ENCODE data around the gene TLK1. TPM values are rescaled to one million over a fixed set of nuclear protein-coding genes. Genes with fewer than 3 reads are reported as not detected.
A peak's percentile ranks its signal among the peaks of the same experiment; 100 is the strongest.

The TLK1 gene
- total and polyA plus RNA-seq, 4 experiments from 2014 or later, result 19.2 to 152 (median 95.9) TPM

- H3K27me3 Mint-ChIP-seq, result peaks cover 0 to 1% of the 10 kb centered on the region in 2 donors
- H3K27ac Mint-ChIP-seq, result peak overlapping the region in 3 of 7 donors; percentile 8 to 64 (median 25)
- ChIA-PET CTCF (ENCODE audit: partially characterized antibody) (interaction anchor here (1.0 to 2.0 kb wide), 5 partner anchors 9 to 432 kb away, joined by 3 to 8 read pairs (median 4); partner anchors contain the start of gene GORASP2), POLR2A (ENCODE audit: partially characterized antibody) (interaction anchor here (1.0 to 1.4 kb wide), 2 partner anchors 175 to 265 kb away, joined by 3 read pairs; no protein-coding TSS in a partner anchor)
- intact Hi-C loops (cut with micrococcal nuclease), result no loop called here
- no peaks in the 10 kb centered on the region for H3K36me3 ChIP-seq (ENCODE audit: insufficient read depth, low read length)
- DNase-seq, result no peak
- no peaks in the 10 kb centered on the region for H3K4me1 ChIP-seq (ENCODE audit: insufficient read depth, low read length)
- H3K4me3 Mint-ChIP-seq, result no peak overlapping the region
- H3K9me3 Mint-ChIP-seq, result peaks cover 0 to 1% (median 0%) of the 10 kb centered on the region in 8 donors
- no peak overlapping the region for H3K4me3 ChIP-seq (ENCODE audit: low read length in 2 of 2)
- H3K27ac ChIP-seq (ENCODE audit: low read depth, low read length), result no peak overlapping the region
- peaks cover 3 to 4% of the 10 kb centered on the region in 2 donors for H3K36me3 Mint-ChIP-seq
- H3K4me1 Mint-ChIP-seq, result peaks cover 0 to 6% (median 2%) of the 10 kb centered on the region in 4 donors
- no peaks in the 10 kb centered on the region for H3K27me3 ChIP-seq (ENCODE audit: insufficient read depth, low read length)
- H3K9me3 ChIP-seq (ENCODE audit: control insufficient read depth in 1 of 2, low read length in 2 of 2), result no peaks in the 10 kb centered on the region
These were observed 176.6 kb downstream of the TLK1 start for GRCh38 chr2:170984079-170984478.

GRCh38 chr2:170975943-170976270, 184.8 kb downstream of the TLK1 start:
- Histone ChIP-seq H3K27me3 (ENCODE audit: insufficient read depth, low read length) (no peaks in the 10 kb centered on the region), H3K9me3 (ENCODE audit: control insufficient read depth in 1 of 2, low read length in 2 of 2) (no peaks in the 10 kb centered on the region), H3K4me1 (ENCODE audit: insufficient read depth, low read length) (peaks cover 14% of the 10 kb centered on the region), H3K4me3 (ENCODE audit: low read length in 2 of 2) (no peak overlapping the region), H3K36me3 (ENCODE audit: insufficient read depth, low read length) (no peaks in the 10 kb centered on the region), H3K27ac (ENCODE audit: low read depth, low read length) (no peak overlapping the region)
- peak overlapping the region in 1 of 7 donors; percentile 63 for H3K27ac Mint-ChIP-seq
- intact Hi-C loops (cut with micrococcal nuclease), result no loop called here
- no peak for DNase-seq
- peaks cover 0 to under 1% (median 0%) of the 10 kb centered on the region in 8 donors for H3K9me3 Mint-ChIP-seq
- peaks cover 0 to 1% of the 10 kb centered on the region in 2 donors for H3K27me3 Mint-ChIP-seq
- ChIA-PET CTCF (ENCODE audit: partially characterized antibody) (interaction anchor here (1.7 to 7.5 kb wide), 4 partner anchors 18 to 440 kb away, joined by 4 to 135 read pairs (median 14); no protein-coding TSS in a partner anchor), POLR2A (ENCODE audit: partially characterized antibody) (interaction anchor here (1.1 to 5.3 kb wide), 2 partner anchors 112 to 184 kb away, joined by 3 to 32 read pairs; partner anchors contain the start of gene TLK1)
- H3K4me1 Mint-ChIP-seq, result peaks cover 7 to 16% (median 10%) of the 10 kb centered on the region in 4 donors
- H3K4me3 Mint-ChIP-seq, result no peak overlapping the region
- H3K36me3 Mint-ChIP-seq, result no peaks in the 10 kb centered on the region

GRCh38 chr2:170975127-170975942, 185.4 kb downstream of the TLK1 start:
- no peaks in the 10 kb centered on the region for H3K36me3 ChIP-seq (ENCODE audit: insufficient read depth, low read length)
- no peaks in the 10 kb centered on the region for H3K27me3 ChIP-seq (ENCODE audit: insufficient read depth, low read length)
- ChIA-PET POLR2A (ENCODE audit: partially characterized antibody) (interaction anchor here (1.0 to 5.3 kb wide), 5 partner anchors 42 to 441 kb away, joined by 3 to 32 read pairs (median 4); partner anchors contain the start of genes GORASP2 and TLK1), CTCF (ENCODE audit: partially characterized antibody) (interaction anchor here (1.0 to 7.5 kb wide), 7 partner anchors 9 to 440 kb away, joined by 3 to 135 read pairs (median 5); partner anchors contain the start of gene GORASP2)
- H3K36me3 Mint-ChIP-seq, result no peaks in the 10 kb centered on the region
- no peaks in the 10 kb centered on the region for H3K9me3 Mint-ChIP-seq
- H3K9me3 ChIP-seq (ENCODE audit: control insufficient read depth in 1 of 2, low read length in 2 of 2), result no peaks in the 10 kb centered on the region
- H3K4me3 Mint-ChIP-seq, result peak overlapping the region in 3 of 8 donors; percentile 27 to 82 (median 36)
- no peak overlapping the region for H3K4me3 ChIP-seq (ENCODE audit: low read length in 2 of 2)
- peaks cover 14% of the 10 kb centered on the region for H3K4me1 ChIP-seq (ENCODE audit: insufficient read depth, low read length)
- peak overlapping the region in 3 of 7 donors; percentile 32 to 76 (median 63) for H3K27ac Mint-ChIP-seq
- no peak for DNase-seq
- H3K27ac ChIP-seq (ENCODE audit: low read depth, low read length), result no peak overlapping the region
- H3K27me3 Mint-ChIP-seq, result peaks cover 0 to 1% of the 10 kb centered on the region in 2 donors
- H3K4me1 Mint-ChIP-seq, result peaks cover 7 to 16% (median 10%) of the 10 kb centered on the region in 4 donors
- intact Hi-C loops (cut with micrococcal nuclease), result no loop called here

GRCh38 chr2:170974304-170974993, 186.2 kb downstream of the TLK1 start:
- Mint-ChIP-seq H3K27me3 (no peaks in the 10 kb centered on the region), H3K27ac (peak overlapping the region; percentile 25 to 87 (median 54)), H3K36me3 (no peaks in the 10 kb centered on the region), H3K4me1 (peaks cover 7 to 16% (median 10%) of the 10 kb centered on the region in 4 donors), H3K9me3 (no peaks in the 10 kb centered on the region), H3K4me3 (peak overlapping the region; percentile 74 to 84 (median 77))
- Histone ChIP-seq H3K27me3 (ENCODE audit: insufficient read depth, low read length) (no peaks in the 10 kb centered on the region), H3K27ac (ENCODE audit: low read depth, low read length) (no peak overlapping the region), H3K36me3 (ENCODE audit: insufficient read depth, low read length) (no peaks in the 10 kb centered on the region), H3K4me3 (ENCODE audit: low read length in 2 of 2) (peak overlapping the region in 1 of 2 donors; percentile 77), H3K9me3 (ENCODE audit: control insufficient read depth in 1 of 2, low read length in 2 of 2) (no peaks in the 10 kb centered on the region), H3K4me1 (ENCODE audit: insufficient read depth, low read length) (peaks cover 14% of the 10 kb centered on the region)
- POLR2A ChIA-PET (ENCODE audit: partially characterized antibody), result interaction anchor here (1.0 to 5.3 kb wide), 6 partner anchors 43 to 442 kb away, joined by 3 to 32 read pairs (median 4); partner anchors contain the start of genes GORASP2 and TLK1
- intact Hi-C loops (cut with micrococcal nuclease), result loop anchor here (5.0 kb wide), 2 partner anchors 273 to 343 kb away; no protein-coding TSS in a partner anchor
- no peak for DNase-seq
- CTCF ChIA-PET (ENCODE audit: partially characterized antibody), result interaction anchor here (1.0 to 7.5 kb wide), 9 partner anchors 10 to 441 kb away, joined by 3 to 135 read pairs (median 4); partner anchors contain the start of gene GORASP2

GRCh38 chr2:170973492-170974303, 187.0 kb downstream of the TLK1 start:
- peak overlapping the region; percentile 25 to 90 (median 54) for H3K27ac Mint-ChIP-seq
- Histone ChIP-seq H3K4me1 (ENCODE audit: insufficient read depth, low read length) (peaks cover 14% of the 10 kb centered on the region), H3K27me3 (ENCODE audit: insufficient read depth, low read length) (no peaks in the 10 kb centered on the region), H3K4me3 (ENCODE audit: low read length in 2 of 2) (peak overlapping the region; percentile 26 to 77), H3K9me3 (ENCODE audit: control insufficient read depth in 1 of 2, low read length in 2 of 2) (no peaks in the 10 kb centered on the region), H3K27ac (ENCODE audit: low read depth, low read length) (peak overlapping the region; percentile 52), H3K36me3 (ENCODE audit: insufficient read depth, low read length) (no peaks in the 10 kb centered on the region)
- CTCF ChIA-PET (ENCODE audit: partially characterized antibody), result interaction anchor here (0.7 to 7.5 kb wide), 23 partner anchors 12 to 460 kb away, joined by 3 to 135 read pairs (median 4); partner anchors contain the start of genes DCAF17, GORASP2 and METTL8
- POLR2A ChIA-PET (ENCODE audit: partially characterized antibody), result interaction anchor here (1.0 to 5.3 kb wide), 9 partner anchors 39 to 460 kb away, joined by 3 to 32 read pairs (median 4); partner anchors contain the start of genes DCAF17, GORASP2, METTL8 and TLK1
- peak overlapping the region; percentile 81 to 88 (median 84) for H3K4me3 Mint-ChIP-seq
- H3K27me3 Mint-ChIP-seq, result no peaks in the 10 kb centered on the region
- intact Hi-C loops (cut with micrococcal nuclease), result loop anchor here (1.0 to 5.0 kb wide), 7 partner anchors 44 to 461 kb away; partner anchors contain the start of genes DCAF17 and GORASP2
- H3K9me3 Mint-ChIP-seq, result no peaks in the 10 kb centered on the region
- peaks cover 7 to 16% (median 10%) of the 10 kb centered on the region in 4 donors for H3K4me1 Mint-ChIP-seq
- no peaks in the 10 kb centered on the region for H3K36me3 Mint-ChIP-seq
- DNase-seq, result peak; percentile 87 to 91 (median 87)

GRCh38 chr2:170973225-170973491, 187.5 kb downstream of the TLK1 start:
- H3K9me3 Mint-ChIP-seq, result no peaks in the 10 kb centered on the region
- intact Hi-C loops (cut with micrococcal nuclease), result loop anchor here (1.0 to 5.0 kb wide), 7 partner anchors 44 to 461 kb away; partner anchors contain the start of genes DCAF17 and GORASP2
- H3K36me3 Mint-ChIP-seq, result no peaks in the 10 kb centered on the region
- Histone ChIP-seq H3K36me3 (ENCODE audit: insufficient read depth, low read length) (no peaks in the 10 kb centered on the region), H3K9me3 (ENCODE audit: control insufficient read depth in 1 of 2, low read length in 2 of 2) (no peaks in the 10 kb centered on the region), H3K4me3 (ENCODE audit: low read length in 2 of 2) (peak overlapping the region in 1 of 2 donors; percentile 77), H3K4me1 (ENCODE audit: insufficient read depth, low read length) (peaks cover 14% of the 10 kb centered on the region), H3K27ac (ENCODE audit: low read depth, low read length) (peak overlapping the region; percentile 41), H3K27me3 (ENCODE audit: insufficient read depth, low read length) (no peaks in the 10 kb centered on the region)
- H3K4me3 Mint-ChIP-seq, result peak overlapping the region; percentile 61 to 86 (median 76)
- no peaks in the 10 kb centered on the region for H3K27me3 Mint-ChIP-seq
- H3K27ac Mint-ChIP-seq, result peak overlapping the region in 5 of 7 donors; percentile 31 to 77 (median 47)
- CTCF ChIA-PET (ENCODE audit: partially characterized antibody), result interaction anchor here (0.6 to 7.5 kb wide), 24 partner anchors 8 to 461 kb away, joined by 3 to 135 read pairs (median 4); partner anchors contain the start of genes DCAF17, GORASP2 and METTL8
- no peak for DNase-seq
- POLR2A ChIA-PET (ENCODE audit: partially characterized antibody), result interaction anchor here (1.0 to 5.3 kb wide), 8 partner anchors 39 to 461 kb away, joined by 3 to 32 read pairs (median 4); partner anchors contain the start of genes DCAF17, GORASP2, METTL8 and TLK1
- H3K4me1 Mint-ChIP-seq, result peaks cover 7 to 16% (median 12%) of the 10 kb centered on the region in 4 donors

Data from CD4-positive, alpha-beta memory T cell (primary cell).